H4 (cell line): ENCODE results near the gene RUBCNL. TPM values are rescaled to one million over a fixed set of nuclear protein-coding genes. Genes with fewer than 3 reads are reported as not detected.
A peak's percentile ranks its signal among the peaks of the same experiment; 100 is the strongest.

ENCODE experiments used
- DNase-seq: peaks from one replicate; pipeline ENCODE4 v3.0.0-alpha.2; 2015; ENCODE audit warnings: low spot score
- total RNA-seq: library from RNA; depleted of rRNA; stranded (reverse); fragments of >200 nt; shearing (Covaris generic); gene quantifications from 2 replicates; pipeline ENCODE4 v1.2.3, GENCODE V29; 2014

The RUBCNL gene
- total RNA-seq, 1 experiment from 2014 or later = 0.21 TPM

- no peak for DNase-seq
Measured at GRCh38 chr13:46341112-46341711, 45.8 kb downstream of the RUBCNL start.

- no peak for DNase-seq
Measured at GRCh38 chr13:46340631-46341111, 46.4 kb downstream of the RUBCNL start.

GRCh38 chr13:46340011-46340410, 47.0 kb downstream of the RUBCNL start:
- no peak for DNase-seq

GRCh38 chr13:46339035-46339666, 47.9 kb downstream of the RUBCNL start:
- peak; percentile 37 for DNase-seq

- no peak for DNase-seq
Measured at GRCh38 chr13:46337700-46338099, 49.4 kb downstream of the RUBCNL start.

- no peak for DNase-seq
Measured at GRCh38 chr13:46334035-46334822, 52.8 kb downstream of the RUBCNL start.

GRCh38 chr13:46332772-46333171, 54.3 kb downstream of the RUBCNL start:
- no peak for DNase-seq

GRCh38 chr13:46329624-46330023, 57.4 kb downstream of the RUBCNL start:
- DNase-seq = no peak

- DNase-seq = no peak
Measured at GRCh38 chr13:46327246-46327645, 59.8 kb downstream of the RUBCNL start.

GRCh38 chr13:46324976-46325375, 62.1 kb downstream of the RUBCNL start:
- no peak for DNase-seq

GRCh38 chr13:46321494-46322225, 65.4 kb downstream of the RUBCNL start:
- DNase-seq = peak; percentile 27

GRCh38 chr13:46320821-46321220, 66.2 kb downstream of the RUBCNL start:
- no peak for DNase-seq

GRCh38 chr13:46320406-46320805, 66.6 kb downstream of the RUBCNL start:
- DNase-seq = no peak

- DNase-seq = no peak
Measured at GRCh38 chr13:46318986-46319385, 68.1 kb downstream of the RUBCNL start.

GRCh38 chr13:46317120-46317519, 69.9 kb downstream of the RUBCNL start:
- no peak for DNase-seq

- DNase-seq = no peak
Measured at GRCh38 chr13:46315491-46316075, 71.5 kb downstream of the RUBCNL start.

- no peak for DNase-seq
Measured at GRCh38 chr13:46315036-46315435, 72.0 kb downstream of the RUBCNL start.

- DNase-seq = no peak
Measured at GRCh38 chr13:46314587-46314986, 72.5 kb downstream of the RUBCNL start.

- no peak for DNase-seq
Measured at GRCh38 chr13:46313432-46314257, 73.4 kb downstream of the RUBCNL start.

- DNase-seq = no peak
Measured at GRCh38 chr13:46313024-46313423, 74.0 kb downstream of the RUBCNL start.

GRCh38 chr13:46311217-46311616, 75.8 kb downstream of the RUBCNL start:
- no peak for DNase-seq
